DND-41 (cell line): ENCODE results near the gene SEPTIN10.

ENCODE experiments used
- EZH2 ChIP-seq: IDR thresholded peaks from 3 replicates; pipeline ENCODE4 v1.6.1; 2012; ENCODE audit warnings: borderline replicate concordance, low read depth, mild to moderate bottlenecking, moderate library complexity, low read length, inconsistent platforms; ENCODE audit not compliant: severe bottlenecking
- TF ChIP-seq, protein P1 (sequence below): IDR thresholded peaks from 2 replicates; pipeline ENCODE4 v1.5.1; 2012; ENCODE audit warnings: borderline replicate concordance, low read length, moderate library complexity, mild to moderate bottlenecking; ENCODE audit not compliant: poor library complexity, severe bottlenecking; ENCODE audit errors: extremely low read depth

DNA sequence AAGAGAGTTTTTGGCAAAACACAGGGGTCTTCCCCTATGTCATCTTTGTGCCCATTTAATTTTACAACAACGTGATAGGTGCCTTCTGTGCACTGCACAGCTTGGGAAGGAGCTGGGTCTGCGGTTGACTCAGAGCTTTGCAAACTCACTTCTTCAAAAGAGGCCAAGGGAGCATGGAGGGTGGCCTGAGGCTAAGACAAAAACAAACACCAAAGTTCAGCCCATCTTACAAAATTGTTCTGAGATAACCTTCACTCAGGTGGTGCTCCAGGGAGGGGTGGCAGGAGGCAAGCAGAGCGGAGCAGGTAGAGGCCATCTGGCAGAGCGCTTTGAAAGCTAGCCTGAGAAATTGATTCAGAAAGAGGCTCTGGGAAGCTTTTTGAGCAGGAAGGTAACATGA is 10.2 kb upstream of the SEPTIN10 start:
- no peak for TF ChIP-seq EZH2
- TF ChIP-seq, protein P1, sequence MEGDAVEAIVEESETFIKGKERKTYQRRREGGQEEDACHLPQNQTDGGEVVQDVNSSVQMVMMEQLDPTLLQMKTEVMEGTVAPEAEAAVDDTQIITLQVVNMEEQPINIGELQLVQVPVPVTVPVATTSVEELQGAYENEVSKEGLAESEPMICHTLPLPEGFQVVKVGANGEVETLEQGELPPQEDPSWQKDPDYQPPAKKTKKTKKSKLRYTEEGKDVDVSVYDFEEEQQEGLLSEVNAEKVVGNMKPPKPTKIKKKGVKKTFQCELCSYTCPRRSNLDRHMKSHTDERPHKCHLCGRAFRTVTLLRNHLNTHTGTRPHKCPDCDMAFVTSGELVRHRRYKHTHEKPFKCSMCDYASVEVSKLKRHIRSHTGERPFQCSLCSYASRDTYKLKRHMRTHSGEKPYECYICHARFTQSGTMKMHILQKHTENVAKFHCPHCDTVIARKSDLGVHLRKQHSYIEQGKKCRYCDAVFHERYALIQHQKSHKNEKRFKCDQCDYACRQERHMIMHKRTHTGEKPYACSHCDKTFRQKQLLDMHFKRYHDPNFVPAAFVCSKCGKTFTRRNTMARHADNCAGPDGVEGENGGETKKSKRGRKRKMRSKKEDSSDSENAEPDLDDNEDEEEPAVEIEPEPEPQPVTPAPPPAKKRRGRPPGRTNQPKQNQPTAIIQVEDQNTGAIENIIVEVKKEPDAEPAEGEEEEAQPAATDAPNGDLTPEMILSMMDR, result no peak
